GM12874 (cell line): Measurements from ENCODE around the gene RIMS1.

Experiments used
- TF ChIP-seq, protein P1 (sequence below): IDR thresholded peaks from 2 replicates; pipeline ENCODE4 v1.5.1; 2011; ENCODE audit warnings: low read depth, mild to moderate bottlenecking, control low read depth, low read length, moderate library complexity; ENCODE audit not compliant: insufficient read depth

The RIMS1 gene

DNA sequence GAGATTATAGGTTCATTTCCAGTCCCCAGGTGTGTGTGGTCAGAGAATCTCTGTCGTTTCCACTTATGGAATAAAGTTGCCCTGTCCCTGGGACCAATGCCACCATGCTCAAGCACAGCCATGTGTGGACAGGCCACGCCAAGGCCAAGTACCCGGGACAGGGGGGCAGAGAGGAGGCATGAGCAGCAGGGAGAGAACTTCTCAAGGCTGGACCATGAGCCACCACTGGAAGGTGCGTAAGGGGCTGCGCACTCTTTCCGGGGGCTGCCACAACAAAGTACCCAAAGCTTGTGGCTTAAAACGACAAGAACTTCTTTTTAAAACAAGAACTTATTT, 526.3 kb downstream of the RIMS1 start:
- TF ChIP-seq, protein P1, sequence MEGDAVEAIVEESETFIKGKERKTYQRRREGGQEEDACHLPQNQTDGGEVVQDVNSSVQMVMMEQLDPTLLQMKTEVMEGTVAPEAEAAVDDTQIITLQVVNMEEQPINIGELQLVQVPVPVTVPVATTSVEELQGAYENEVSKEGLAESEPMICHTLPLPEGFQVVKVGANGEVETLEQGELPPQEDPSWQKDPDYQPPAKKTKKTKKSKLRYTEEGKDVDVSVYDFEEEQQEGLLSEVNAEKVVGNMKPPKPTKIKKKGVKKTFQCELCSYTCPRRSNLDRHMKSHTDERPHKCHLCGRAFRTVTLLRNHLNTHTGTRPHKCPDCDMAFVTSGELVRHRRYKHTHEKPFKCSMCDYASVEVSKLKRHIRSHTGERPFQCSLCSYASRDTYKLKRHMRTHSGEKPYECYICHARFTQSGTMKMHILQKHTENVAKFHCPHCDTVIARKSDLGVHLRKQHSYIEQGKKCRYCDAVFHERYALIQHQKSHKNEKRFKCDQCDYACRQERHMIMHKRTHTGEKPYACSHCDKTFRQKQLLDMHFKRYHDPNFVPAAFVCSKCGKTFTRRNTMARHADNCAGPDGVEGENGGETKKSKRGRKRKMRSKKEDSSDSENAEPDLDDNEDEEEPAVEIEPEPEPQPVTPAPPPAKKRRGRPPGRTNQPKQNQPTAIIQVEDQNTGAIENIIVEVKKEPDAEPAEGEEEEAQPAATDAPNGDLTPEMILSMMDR = no peak

DNA sequence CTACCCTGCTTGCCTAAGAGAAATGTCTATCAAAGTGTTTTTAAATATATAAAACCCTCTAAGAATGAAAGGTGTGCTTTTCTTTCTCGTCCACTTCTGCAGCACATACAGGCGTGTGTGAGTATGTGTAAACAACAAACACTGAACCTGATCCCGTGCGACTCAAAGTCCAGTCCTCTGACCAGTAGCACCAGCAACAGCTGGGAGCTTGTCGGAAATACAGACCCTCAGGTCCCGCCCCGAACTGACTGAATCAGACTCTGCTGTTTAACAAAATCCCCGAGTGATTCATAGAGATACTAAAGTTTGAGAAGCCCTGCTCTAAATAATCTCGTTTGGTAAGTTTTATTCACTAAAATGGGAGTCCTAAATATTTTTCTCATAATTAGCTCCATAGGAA, 527.5 kb downstream of the RIMS1 start:
- TF ChIP-seq, protein P1 = no peak

DNA sequence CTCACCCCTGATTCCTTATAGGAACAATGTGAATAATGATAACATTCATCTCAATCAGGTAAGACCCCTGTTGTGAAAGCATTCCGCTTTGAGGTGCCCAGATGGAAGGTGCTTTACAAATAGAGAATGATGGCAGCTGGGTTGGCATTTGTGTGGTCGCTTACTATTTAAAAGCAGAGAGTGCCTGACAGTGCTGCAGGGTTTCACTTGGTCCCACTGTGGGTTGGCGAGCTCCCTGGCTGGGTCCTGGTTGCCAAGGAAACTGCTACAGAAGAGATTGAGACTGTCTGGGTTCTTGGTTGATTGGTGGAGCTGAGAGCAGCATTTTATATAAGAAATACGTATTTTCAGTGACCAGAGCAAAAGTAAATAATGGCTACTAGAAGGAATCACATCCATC, 528.3 kb downstream of the RIMS1 start:
- TF ChIP-seq, protein P1 = no peak

DNA sequence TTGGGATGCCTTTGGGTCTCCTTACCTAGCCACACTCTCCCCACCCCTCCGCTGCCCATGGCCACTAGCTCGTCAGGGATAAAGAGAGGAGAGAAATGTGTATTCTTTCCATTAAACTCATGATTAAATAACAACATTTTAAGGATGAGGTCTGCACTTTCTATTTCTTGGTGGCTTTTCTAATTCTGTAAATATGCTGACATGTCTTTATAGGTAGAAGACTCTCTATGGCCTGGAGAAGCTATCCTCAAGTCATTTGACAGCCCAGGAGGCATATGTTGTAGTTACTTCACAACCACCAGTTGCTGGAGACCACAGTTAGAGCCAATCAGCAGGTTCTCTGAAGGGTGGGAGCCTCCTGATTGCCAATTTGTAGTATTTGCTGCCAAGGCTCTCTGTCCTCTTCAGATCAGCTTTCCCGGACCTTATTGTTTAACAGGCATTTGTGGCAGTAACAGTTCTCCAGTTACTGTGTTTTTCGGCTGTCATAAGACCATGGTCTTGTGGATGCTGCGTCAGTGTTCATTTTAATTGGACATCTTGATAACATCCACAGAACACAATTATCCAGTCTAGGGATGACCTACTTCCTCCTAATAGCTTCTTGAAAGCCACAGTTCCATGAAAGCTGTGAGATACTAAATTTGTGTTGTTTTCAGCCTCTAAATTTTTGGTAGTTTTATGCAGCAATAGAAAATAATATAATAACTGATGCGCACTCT, 530.6 kb downstream of the RIMS1 start:
- TF ChIP-seq, protein P1 = no peak

DNA sequence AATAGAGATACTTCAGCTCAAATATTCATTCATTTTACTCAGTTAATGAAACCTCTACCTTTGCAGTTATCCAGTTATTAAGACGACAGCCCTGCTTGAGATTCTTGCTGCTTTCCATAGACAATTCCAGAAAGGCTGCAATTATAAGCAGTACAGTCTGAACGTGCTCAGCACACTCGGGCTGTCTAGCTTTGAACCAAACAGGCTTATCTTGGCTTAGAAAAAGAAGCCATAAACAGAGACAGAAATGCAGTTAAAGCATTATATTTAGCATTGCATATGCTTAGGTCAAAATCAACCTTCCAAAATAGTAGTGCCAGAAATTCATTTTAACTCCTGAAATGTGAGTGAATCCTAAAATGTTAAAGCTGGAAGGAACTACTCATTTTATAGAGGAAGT, 531.4 kb downstream of the RIMS1 start:
- TF ChIP-seq, protein P1 = no peak

DNA sequence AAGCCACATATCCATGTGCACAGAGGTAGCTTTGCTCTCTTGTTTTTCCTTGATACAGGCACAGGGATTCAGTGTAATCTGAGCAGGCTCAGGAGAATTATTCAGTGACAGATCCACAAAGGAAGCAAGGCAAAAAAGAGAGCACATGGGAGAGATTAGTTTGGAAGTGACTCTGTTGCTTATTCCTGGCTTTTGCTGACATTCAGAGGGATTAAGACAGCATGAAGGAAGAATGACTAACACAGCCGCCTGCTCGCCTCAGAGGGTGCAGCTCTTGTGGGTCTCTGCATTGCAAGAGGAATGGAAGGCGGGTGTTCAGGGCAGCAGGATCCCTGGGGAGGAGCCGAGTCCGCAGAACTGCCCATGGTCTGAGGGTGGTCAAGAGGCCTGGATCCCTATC, 532.1 kb downstream of the RIMS1 start:
- TF ChIP-seq, protein P1 = no peak

DNA sequence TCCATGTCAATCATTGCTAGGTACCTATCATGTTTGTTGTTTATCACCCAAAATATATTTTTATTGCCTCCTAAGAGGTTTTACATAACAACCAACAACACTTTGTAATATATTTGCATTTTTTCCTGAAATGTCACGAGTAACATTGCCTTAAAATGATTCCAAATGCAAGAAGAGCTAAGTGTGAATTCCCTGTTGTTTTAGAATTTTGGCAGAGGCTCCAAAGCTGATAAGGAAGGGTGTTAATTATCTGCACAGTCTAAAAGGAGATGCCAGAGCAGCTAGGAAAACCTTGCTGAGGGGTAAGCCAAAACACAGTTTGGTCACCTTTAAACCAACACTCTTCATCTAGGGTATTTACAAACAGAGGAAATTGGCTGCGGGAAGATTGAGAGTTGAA, 533.6 kb downstream of the RIMS1 start:
- TF ChIP-seq, protein P1 = no peak
